Loucy (cell line): Measurements from ENCODE around the gene RHOT2.

ENCODE experiments used
- CTCF ChIP-seq: fragments of 200-600 bp; sonication (generic); conservative IDR thresholded peaks from 2 replicates; pipeline ENCODE4 v1.5.1; 2014; ENCODE audit warnings: mild to moderate bottlenecking, antibody characterized with exemption, low read length
- EZH2phosphoT487 ChIP-seq: fragments of 200-600 bp; IDR thresholded peaks from 2 replicates; pipeline ENCODE4 v1.6.1; 2018; ENCODE audit warnings: antibody characterized with exemption, mild to moderate bottlenecking, moderate library complexity, borderline replicate concordance

GRCh38 chr16:628321-629061, 39.4 kb upstream of the RHOT2 start:
- no peak for TF ChIP-seq CTCF
- no peak for TF ChIP-seq EZH2phosphoT487
